LoVo (cell line): ENCODE data around the gene TIMP3.
"Not testable (repeated sequence)": the region's sequence is repeated elsewhere in the genome, so short reads cannot be mapped to it uniquely, and the experiment has no call there.

Source experiments
- DNase-seq: peaks from one replicate; pipeline ENCODE4 v3.0.0-alpha.2; 2016; ENCODE audit warnings: low spot score

TIMP3 gene

GRCh38 chr22:32855045-32855756, 53.7 kb downstream of the TIMP3 start:
- DNase-seq: no peak

GRCh38 chr22:32858121-32858703, 56.7 kb downstream of the TIMP3 start:
- no peak for DNase-seq

GRCh38 chr22:32858957-32859356, 57.5 kb downstream of the TIMP3 start:
- no peak for DNase-seq

GRCh38 chr22:32859743-32860142, 58.2 kb downstream of the TIMP3 start:
- no peak for DNase-seq

GRCh38 chr22:32861330-32861729, 59.8 kb downstream of the TIMP3 start:
- DNase-seq: no peak

GRCh38 chr22:32862083-32862482, 60.6 kb downstream of the TIMP3 start:
- no peak for DNase-seq

- no peak for DNase-seq
Observed at GRCh38 chr22:32862936-32863661, 61.6 kb downstream of the TIMP3 start.

- DNase-seq: no peak
Observed at GRCh38 chr22:32864041-32864440, 62.5 kb downstream of the TIMP3 start.

- DNase-seq: no peak
Observed at GRCh38 chr22:32864596-32864995, 63.1 kb downstream of the TIMP3 start.

GRCh38 chr22:32866953-32867352, 65.4 kb downstream of the TIMP3 start:
- DNase-seq: no peak

- no peak for DNase-seq
Observed at GRCh38 chr22:32868946-32869345, 67.4 kb downstream of the TIMP3 start.

- DNase-seq: no peak
Observed at GRCh38 chr22:32870474-32870873, 69.0 kb downstream of the TIMP3 start.

GRCh38 chr22:32873604-32874003, 72.1 kb downstream of the TIMP3 start:
- not testable (repeated sequence) for DNase-seq

- no peak for DNase-seq
Observed at GRCh38 chr22:32874385-32874784, 72.9 kb downstream of the TIMP3 start.

- no peak for DNase-seq
Observed at GRCh38 chr22:32874976-32875375, 73.5 kb downstream of the TIMP3 start.

GRCh38 chr22:32876516-32876915, 75.0 kb downstream of the TIMP3 start:
- no peak for DNase-seq

GRCh38 chr22:32877196-32877595, 75.7 kb downstream of the TIMP3 start:
- DNase-seq: no peak

GRCh38 chr22:32879550-32879949, 78.0 kb downstream of the TIMP3 start:
- no peak for DNase-seq

- no peak for DNase-seq
Observed at GRCh38 chr22:32880061-32880460, 78.6 kb downstream of the TIMP3 start.

- no peak for DNase-seq
Observed at GRCh38 chr22:32880505-32880892, 79.0 kb downstream of the TIMP3 start.

- no peak for DNase-seq
Observed at GRCh38 chr22:32880893-32881596, 79.5 kb downstream of the TIMP3 start.

GRCh38 chr22:32882360-32882755, 80.9 kb downstream of the TIMP3 start:
- DNase-seq: no peak
